Testis (tissue), 3 donors: ENCODE data around the gene RASA1. TPM values are rescaled to one million over a fixed set of nuclear protein-coding genes. Genes with fewer than 3 reads are reported as not detected.

Source experiments
- DNase-seq: peaks from one replicate; pipeline ENCODE4 v3.0.0-alpha.2; 2019
- H3K27ac ChIP-seq, 2 donors: fragments of 200-600 bp; sonication (generic); one replicate each; pipeline ENCODE4 v1.5.1; 2019
- H3K27me3 ChIP-seq: fragments of 200-600 bp; sonication (generic); one replicate; pipeline ENCODE4 v1.5.1; 2019
- H3K36me3 ChIP-seq: fragments of 200-600 bp; sonication (generic); one replicate; pipeline ENCODE4 v1.5.1; 2017; ENCODE audit warnings: low read depth; ENCODE audit errors: missing control alignments
- H3K4me1 ChIP-seq: fragments of 200-600 bp; sonication (generic); one replicate; pipeline ENCODE4 v1.5.1; 2019
- H3K4me3 ChIP-seq, 2 donors: fragments of 200-600 bp; sonication (generic); one replicate each; pipeline ENCODE4 v1.5.1; 2017 to 2019
- H3K9me3 ChIP-seq: fragments of 200-600 bp; sonication (generic); one replicate; pipeline ENCODE4 v1.5.1; 2017
- CTCF ChIP-seq, 3 experiments: fragments of 450-650 bp in 2 of 3; fragments of 200-600 bp in 1 of 3; sonication (generic) in 1 of 3; IDR thresholded peaks; one replicate each; pipeline ENCODE4 v1.5.1; 2016 to 2019; ENCODE audit warnings: antibody characterized with exemption in 3 of 3, mild to moderate bottlenecking in 2 of 3, moderate library complexity in 1 of 3
- POLR2A ChIP-seq: fragments of 450-650 bp; IDR thresholded peaks from one replicate; pipeline ENCODE4 v1.6.1; 2017; ENCODE audit warnings: antibody characterized with exemption, mild to moderate bottlenecking, moderate library complexity
- WGBS, 2 donors: methylation state at CpG; one replicate each; pipeline ENCODE4 v1.1.5; 2018; 5-methylcytosine and 5-hydroxymethylcytosine counted together
- intact Hi-C: fragments of 100-400 bp; cut with DNase I; formaldehyde crosslinking; loops from one replicate; pipeline ENCODE4 v1.15.1; 2023; ENCODE audit warnings: low total_unique reads
- polyA plus RNA-seq: library from polyadenylated mRNA; stranded (reverse); fragments of 350-450 nt; fragmentation: Illumina TruSeq; extraction: RNeasy Lipid Tissue Mini Kit (QIAGEN cat#74804); gene quantifications from one replicate; pipeline ENCODE4 v1.2.3, GENCODE V29; 2014; ENCODE audit warnings: low read depth, low replicate concordance; ENCODE audit not compliant: insufficient read depth
- total RNA-seq, 2 donors: library from RNA; depleted of rRNA; stranded (reverse); fragments of >200 nt; gene quantifications; one replicate each; pipeline ENCODE4 v1.2.3, GENCODE V29; 2016

RASA1 gene
- total and polyA plus RNA-seq, 3 donors from 2014 or later, result 45.9 to 65.2 (median 61.1) TPM

- H3K27ac ChIP-seq, result no peak overlapping the region
- H3K4me3 ChIP-seq, result no peak overlapping the region
- no peaks in the 10 kb centered on the region for H3K36me3 ChIP-seq
- no peaks in the 10 kb centered on the region for H3K4me1 ChIP-seq
- no peak for TF ChIP-seq CTCF (IDR thresholded peaks at IDR 0.05)
- DNase-seq, result no peak
- H3K9me3 ChIP-seq, result no peaks in the 10 kb centered on the region
- intact Hi-C loops, result no loop called here
- H3K27me3 ChIP-seq, result no peaks in the 10 kb centered on the region
These were observed 163.3 kb downstream of the RASA1 start for GRCh38 chr5:87430863-87431457.

GRCh38 chr5:87432460-87432859 lies 164.8 kb downstream of the RASA1 start:
- intact Hi-C loops, result no loop called here

GRCh38 chr5:87433945-87434344 lies 166.3 kb downstream of the RASA1 start:
- H3K36me3 ChIP-seq, result no peaks in the 10 kb centered on the region
- TF ChIP-seq POLR2A, result no peak
- TF ChIP-seq CTCF (IDR thresholded peaks at IDR 0.05), result no peak
- DNase-seq, result no peak
- no peaks in the 10 kb centered on the region for H3K9me3 ChIP-seq
- intact Hi-C loops, result no loop called here
- H3K27me3 ChIP-seq, result no peaks in the 10 kb centered on the region
- WGBS, 2 donors, result 88 to 93% methylated on average over 1 of the region's 1 CpG
- H3K4me1 ChIP-seq, result no peaks in the 10 kb centered on the region
- H3K4me3 ChIP-seq, result no peak overlapping the region
- H3K27ac ChIP-seq, result no peak overlapping the region

More at GRCh38 chr5:87432460-87432859, 164.8 kb downstream of the RASA1 start:
- H3K27me3 ChIP-seq, result no peaks in the 10 kb centered on the region
- 70 to 71% methylated on average over 2 of the region's 2 CpGs for WGBS, 2 donors
- H3K4me1 ChIP-seq, result no peaks in the 10 kb centered on the region
- no peaks in the 10 kb centered on the region for H3K9me3 ChIP-seq
- H3K36me3 ChIP-seq, result no peaks in the 10 kb centered on the region
- TF ChIP-seq CTCF (IDR thresholded peaks at IDR 0.05) (no peak), POLR2A (no peak)
- no peak for DNase-seq
- H3K27ac ChIP-seq, result no peak overlapping the region
- no peak overlapping the region for H3K4me3 ChIP-seq

GRCh38 chr5:87434461-87434860 lies 166.8 kb downstream of the RASA1 start:
- no peaks in the 10 kb centered on the region for H3K36me3 ChIP-seq
- no peak for TF ChIP-seq POLR2A
- H3K4me3 ChIP-seq, result no peak overlapping the region
- no peak for DNase-seq
- 44 to 59% methylated on average over 1 of the region's 1 CpG for WGBS, 2 donors
- H3K27me3 ChIP-seq, result no peaks in the 10 kb centered on the region
- H3K4me1 ChIP-seq, result no peaks in the 10 kb centered on the region
- intact Hi-C loops, result no loop called here
- no peaks in the 10 kb centered on the region for H3K9me3 ChIP-seq
- no peak overlapping the region for H3K27ac ChIP-seq

- 56 to 63% methylated on average over 2 of the region's 2 CpGs for WGBS, 2 donors
- Histone ChIP-seq H3K27me3 (no peaks in the 10 kb centered on the region), H3K36me3 (no peaks in the 10 kb centered on the region), H3K9me3 (no peaks in the 10 kb centered on the region), H3K4me1 (no peaks in the 10 kb centered on the region), H3K4me3 (no peak overlapping the region), H3K27ac (no peak overlapping the region)
- intact Hi-C loops, result no loop called here
- no peak for DNase-seq
- no peak for TF ChIP-seq POLR2A
- no peak for TF ChIP-seq CTCF (IDR thresholded peaks at IDR 0.05)
These were observed 167.5 kb downstream of the RASA1 start for GRCh38 chr5:87435144-87435694.
